HG03060 (cell line): ENCODE data around the gene AKAP5.
"Not testable (repeated sequence)": the region's sequence is repeated elsewhere in the genome, so short reads cannot be mapped to it uniquely, and the experiment has no call there.

Experiments
- ATAC-seq: cut with Tn5 transposase; IDR thresholded peaks from one replicate; pipeline ENCODE4 v1.9.1; 2021; ENCODE audit warnings: low read depth, moderate number of reproducible peaks; ENCODE audit not compliant: unreplicated experiment

Gene AKAP5

GRCh38 chr14:64501411-64502171 lies 36.3 kb downstream of the AKAP5 start:
- no peak for ATAC-seq

GRCh38 chr14:64502456-64502855 lies 37.2 kb downstream of the AKAP5 start:
- ATAC-seq, result no peak

DNA sequence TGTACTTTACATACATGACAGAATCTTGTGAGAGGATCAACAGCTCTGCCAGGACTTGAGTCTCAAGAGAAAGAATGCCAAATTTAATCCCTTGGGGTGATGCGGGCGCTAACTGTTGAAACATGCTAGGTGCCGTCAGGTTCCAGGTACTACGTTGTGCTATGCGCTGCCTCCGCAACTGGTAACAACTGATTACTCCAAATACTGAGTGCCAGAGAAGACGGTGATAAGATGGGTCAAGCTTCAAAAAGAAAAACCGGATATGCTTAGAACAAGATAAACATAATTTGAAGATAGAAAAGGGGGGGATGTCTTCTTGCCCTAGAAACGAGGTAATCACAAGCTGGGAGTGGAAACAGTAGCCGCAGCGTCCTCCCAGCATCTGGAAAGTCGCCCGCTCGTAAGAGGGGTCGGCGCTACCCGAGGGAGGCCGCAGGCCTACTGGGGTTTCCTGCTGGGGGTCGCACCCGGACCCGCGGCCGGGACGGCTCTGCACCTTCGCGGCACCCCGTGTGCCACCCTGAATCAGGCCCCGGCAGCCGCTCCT lies 37.7 kb downstream of the AKAP5 start:
- ATAC-seq, result no peak

GRCh38 chr14:64503434-64504309 lies 38.4 kb downstream of the AKAP5 start, which contains the start of gene ZBTB25:
Gene ZBTB25 (minus strand): TSS chr14:64503838. CDS start chr14:64490533, 13,305 bp downstream.
- ATAC-seq, result peak; percentile 53

- no peak for ATAC-seq
Observed at GRCh38 chr14:64504310-64504896, 39.1 kb downstream of the AKAP5 start, which contains the start of gene ZBTB1. Gene ZBTB1 (plus strand): TSS chr14:64504770. CDS start chr14:64521505, 16,735 bp downstream.

GRCh38 chr14:64504897-64505794 lies 39.8 kb downstream of the AKAP5 start:
- no peak for ATAC-seq

DNA sequence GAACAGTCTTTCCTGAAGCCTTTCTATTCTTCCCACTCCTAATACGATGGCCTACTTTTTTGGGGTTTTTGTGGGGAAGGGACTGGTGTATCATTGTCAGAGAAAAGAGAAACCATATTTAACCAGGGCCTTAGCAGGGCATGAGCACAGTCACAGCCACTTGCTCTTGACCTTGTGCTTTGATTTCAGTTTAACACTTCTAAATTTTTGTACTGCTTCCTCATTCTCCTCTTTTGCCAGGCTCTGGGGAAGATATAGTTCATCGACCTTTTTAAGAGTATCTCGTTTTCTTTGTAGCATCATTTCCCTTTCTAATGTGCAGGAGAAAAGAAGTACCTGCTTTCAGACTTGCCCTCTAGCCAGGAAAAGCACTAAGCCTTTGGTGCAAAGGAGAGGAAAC lies 41.4 kb downstream of the AKAP5 start:
- ATAC-seq, result no peak

DNA sequence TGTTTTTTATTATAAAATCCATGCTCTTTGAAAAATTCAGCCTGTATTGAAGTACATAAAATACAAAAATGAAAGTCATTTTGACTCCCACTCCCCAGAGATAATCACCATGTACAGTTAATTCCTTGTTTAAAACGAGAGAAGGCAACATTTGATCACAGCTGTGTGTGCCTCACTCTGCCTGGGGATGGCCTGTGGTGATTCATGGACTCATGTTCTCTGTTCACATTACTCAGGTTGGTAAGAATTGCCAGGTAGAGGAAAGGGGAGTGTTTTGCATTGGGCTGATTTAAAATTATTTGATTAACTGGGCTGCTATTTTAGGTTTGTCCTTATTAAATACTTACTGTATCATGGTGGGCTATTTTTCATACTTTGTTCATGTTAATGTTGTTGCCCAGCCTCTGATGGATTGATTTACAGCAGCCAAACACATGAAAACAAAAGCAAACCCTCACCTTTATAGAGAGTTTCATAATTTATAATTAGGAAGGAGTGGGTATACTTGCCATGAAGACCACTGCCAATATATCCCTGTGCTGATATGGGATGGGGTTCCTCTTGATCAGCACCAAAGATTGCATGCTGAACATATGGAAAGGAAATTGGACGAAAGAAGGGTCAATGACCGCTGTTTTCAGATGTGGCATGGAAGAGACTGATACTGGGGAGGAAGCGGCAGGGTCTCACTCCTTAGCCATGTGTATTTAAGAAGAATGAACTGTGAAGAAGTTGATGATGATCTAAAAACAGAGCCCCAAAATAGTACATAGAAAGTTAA lies 42.3 kb downstream of the AKAP5 start:
- ATAC-seq, result no peak

DNA sequence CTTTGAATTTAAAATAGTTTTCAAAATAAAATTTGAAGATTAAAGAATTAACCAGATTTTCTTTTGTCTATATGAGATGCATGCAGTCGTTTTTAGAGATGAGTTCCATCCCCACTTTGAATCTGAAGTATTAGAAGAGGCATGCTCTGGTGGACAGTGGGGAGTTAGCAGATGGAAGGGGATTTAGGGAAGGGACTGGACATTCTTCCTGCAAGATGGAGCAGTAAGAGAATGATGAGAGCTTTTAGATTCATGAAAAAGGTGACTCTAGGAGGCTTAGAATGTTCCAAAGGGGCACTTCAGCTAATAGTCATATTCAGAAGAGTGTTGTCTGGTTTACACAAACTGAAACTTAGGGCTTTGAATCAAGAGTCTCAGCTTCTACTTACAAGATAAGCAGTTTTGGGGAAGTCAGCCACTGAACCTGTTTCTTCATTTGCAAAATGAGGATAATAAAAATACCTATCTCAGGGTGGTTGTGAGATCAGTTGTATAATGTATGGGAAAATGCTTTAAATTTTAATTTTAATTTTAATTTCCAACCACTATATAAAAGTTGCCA lies 43.0 kb downstream of the AKAP5 start:
- no peak for ATAC-seq

DNA sequence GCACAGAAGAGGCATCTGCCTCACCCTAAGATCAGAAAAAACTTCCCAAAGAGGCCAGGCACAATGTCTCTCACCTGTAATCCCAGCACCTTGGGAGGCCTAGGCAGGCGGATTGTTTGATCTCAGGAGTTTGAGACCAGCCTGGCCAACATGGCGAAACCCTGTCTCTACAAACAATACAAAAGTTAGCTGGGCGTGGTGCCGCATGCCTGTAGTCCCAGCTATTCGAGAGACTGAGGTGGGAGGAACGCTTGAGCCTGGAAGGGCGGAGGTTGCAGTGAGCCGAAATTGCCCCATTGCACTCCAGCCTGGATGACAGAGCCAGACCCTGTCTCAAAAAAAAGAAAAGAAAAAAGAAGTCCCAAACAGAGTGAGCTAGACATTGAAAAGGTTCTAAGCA lies 43.7 kb downstream of the AKAP5 start:
- ATAC-seq, result no peak

- ATAC-seq, result no peak
Observed at GRCh38 chr14:64510825-64511671, 45.7 kb downstream of the AKAP5 start.

- ATAC-seq, result no peak
Observed at GRCh38 chr14:64513271-64513670, 48.0 kb downstream of the AKAP5 start.

DNA sequence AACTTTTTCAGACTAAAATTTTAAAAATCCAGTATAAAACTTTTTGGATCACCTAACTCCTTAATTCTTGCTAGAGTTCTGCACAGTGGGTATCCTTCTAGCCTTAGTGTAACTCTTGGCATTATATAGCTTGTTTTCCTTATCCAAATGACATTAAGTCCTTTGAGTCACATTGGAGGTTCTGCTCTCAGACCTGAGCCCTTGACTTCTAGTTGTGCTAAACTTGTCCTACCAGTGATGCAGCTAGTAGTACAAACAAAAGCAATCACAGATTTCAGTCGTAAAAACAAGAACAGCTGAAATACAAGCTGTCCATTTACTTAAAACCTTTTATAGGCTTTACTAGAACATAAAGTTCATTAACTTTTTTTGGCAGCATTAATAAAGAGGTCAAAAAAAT lies 49.8 kb downstream of the AKAP5 start:
- no peak for ATAC-seq

DNA sequence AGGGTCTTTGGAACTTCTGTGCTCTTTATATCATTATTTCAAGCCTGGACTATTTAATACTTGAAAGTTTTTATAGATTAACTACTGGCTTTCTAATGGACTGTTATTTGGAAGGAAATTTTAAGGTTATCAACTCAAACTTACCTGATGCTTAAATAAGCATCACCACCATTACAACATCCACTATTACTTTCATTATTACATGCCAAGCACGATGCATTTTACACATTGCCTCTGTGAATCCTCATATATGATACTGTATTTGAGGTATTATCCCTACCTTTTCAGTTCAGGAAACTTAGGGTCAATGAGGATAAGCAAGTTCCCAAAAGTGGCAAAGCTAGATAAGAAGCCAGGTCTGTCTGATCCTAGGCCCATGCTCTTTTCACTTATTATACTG lies 51.7 kb downstream of the AKAP5 start:
- ATAC-seq, result no peak

- not testable (repeated sequence) for ATAC-seq
Observed at GRCh38 chr14:64517667-64518066, 52.4 kb downstream of the AKAP5 start.

GRCh38 chr14:64518229-64518628 lies 52.9 kb downstream of the AKAP5 start:
- no peak for ATAC-seq

DNA sequence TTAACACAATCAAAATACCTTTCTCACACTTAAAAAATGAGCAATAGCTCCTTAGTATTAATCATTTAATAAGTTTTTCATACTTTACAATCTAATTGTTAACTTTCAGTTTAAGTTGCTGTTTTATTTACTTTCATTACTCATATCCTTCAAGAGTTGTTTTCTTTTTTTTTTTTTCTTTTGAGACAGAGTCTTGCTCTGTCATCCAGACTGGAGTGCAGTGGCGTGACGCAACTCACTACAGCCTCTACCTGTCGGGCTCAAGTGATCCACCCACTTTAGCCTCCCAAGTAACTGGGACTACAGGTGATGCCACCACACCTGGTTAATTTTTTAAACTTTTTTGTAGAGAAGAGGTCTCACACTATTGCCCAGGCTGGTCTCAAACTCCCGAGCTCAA lies 55.4 kb downstream of the AKAP5 start:
- ATAC-seq, result no peak
